DMS53 treated with DMSO at 0.1 percent for 48 hours (cell line): ENCODE data around the gene ZNF627.
A peak's percentile ranks its signal among the peaks of the same experiment; 100 is the strongest.
"Not testable (repeated sequence)": the region's sequence is repeated elsewhere in the genome, so short reads cannot be mapped to it uniquely, and the experiment has no call there.

Experiments
- DNase-seq: peaks from one replicate; lab custom pipeline; 2025; ENCODE audit not compliant: unreplicated experiment; lab: John Stamatoyannopoulos, UW

The ZNF627 gene

GRCh38 chr19:11620553-11620952 is 23.3 kb downstream of the ZNF627 start:
- no peak for DNase-seq

GRCh38 chr19:11622401-11622800 is 25.1 kb downstream of the ZNF627 start:
- DNase-seq: not testable (repeated sequence)

GRCh38 chr19:11624069-11624463 is 26.8 kb downstream of the ZNF627 start:
- DNase-seq: no peak

- no peak for DNase-seq
These were observed 29.0 kb downstream of the ZNF627 start for GRCh38 chr19:11626252-11626651.

GRCh38 chr19:11633223-11633622 is 35.9 kb downstream of the ZNF627 start:
- DNase-seq: no peak

GRCh38 chr19:11634018-11634662 is 36.9 kb downstream of the ZNF627 start:
- DNase-seq: not testable (repeated sequence)

GRCh38 chr19:11639245-11639601 is 41.9 kb downstream of the ZNF627 start:
- DNase-seq: no peak

GRCh38 chr19:11639602-11640471 is 42.6 kb downstream of the ZNF627 start:
- peak; percentile 93 for DNase-seq

- DNase-seq: no peak
These were observed 44.0 kb downstream of the ZNF627 start for GRCh38 chr19:11641244-11641643.

- no peak for DNase-seq
These were observed 45.6 kb downstream of the ZNF627 start for GRCh38 chr19:11642902-11643301.

- no peak for DNase-seq
These were observed 52.7 kb downstream of the ZNF627 start for GRCh38 chr19:11649941-11650340.

GRCh38 chr19:11651062-11651461 is 53.8 kb downstream of the ZNF627 start:
- DNase-seq: no peak

GRCh38 chr19:11652056-11652455 is 54.8 kb downstream of the ZNF627 start:
- DNase-seq: no peak

- no peak for DNase-seq
These were observed 55.2 kb downstream of the ZNF627 start for GRCh38 chr19:11652492-11652891.

GRCh38 chr19:11656535-11656934 is 59.3 kb downstream of the ZNF627 start:
- DNase-seq: no peak

GRCh38 chr19:11657307-11657706 is 60.0 kb downstream of the ZNF627 start:
- DNase-seq: no peak

- DNase-seq: no peak
These were observed 61.7 kb downstream of the ZNF627 start for GRCh38 chr19:11658970-11659369.

- DNase-seq: no peak
These were observed 62.3 kb downstream of the ZNF627 start for GRCh38 chr19:11659612-11660011.

- DNase-seq: no peak
These were observed 65.0 kb downstream of the ZNF627 start for GRCh38 chr19:11662278-11662677.

GRCh38 chr19:11663181-11663591 is 65.9 kb downstream of the ZNF627 start:
- DNase-seq: no peak
